ENCODE data around the gene TCP1. TPM values are rescaled to one million over a fixed set of nuclear protein-coding genes. Genes with fewer than 3 reads are reported as not detected.

TCP1 gene
- total and polyA plus RNA-seq, 9 donors, result 83.5 to 237 (median 162) TPM

DNA sequence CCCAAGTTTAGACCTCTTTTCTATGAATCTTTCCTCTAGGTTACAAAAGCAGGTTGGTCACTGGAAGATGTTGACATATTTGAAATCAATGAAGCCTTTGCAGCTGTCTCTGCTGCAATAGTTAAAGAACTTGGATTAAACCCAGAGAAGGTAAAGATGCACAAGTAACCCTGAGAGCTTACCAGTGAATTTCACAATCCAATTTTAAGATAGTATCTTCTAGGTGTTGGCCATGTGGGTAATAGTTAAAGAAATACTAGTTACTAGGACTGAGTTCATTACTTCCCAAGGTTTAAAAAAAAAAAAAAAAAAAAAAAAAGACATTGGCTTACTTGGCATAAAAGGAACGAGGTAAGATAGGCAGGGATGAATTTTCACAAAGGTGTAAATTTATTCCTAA lies 11.3 kb downstream of the TCP1 start:
- Histone ChIP-seq H3K9me3 (no peaks in the 10 kb centered on the region), H3K4me3 (no peak overlapping the region), H3K4me1 (ENCODE audit: insufficient read depth) (peaks cover 1% of the 10 kb centered on the region), H3K36me3 (no peaks in the 10 kb centered on the region), H3K27me3 (no peaks in the 10 kb centered on the region), H3K27ac (no peak overlapping the region)
- intact Hi-C loops (cut with DNase I), result no loop called here
- DNase-seq, result no peak
- 26 to 47% (median 29%) methylated on average over 1 of the region's 1 CpG for WGBS, 3 donors
- TF ChIP-seq EP300 (IDR thresholded peaks at IDR 0.05), result no peak
- TF ChIP-seq, protein P1, sequence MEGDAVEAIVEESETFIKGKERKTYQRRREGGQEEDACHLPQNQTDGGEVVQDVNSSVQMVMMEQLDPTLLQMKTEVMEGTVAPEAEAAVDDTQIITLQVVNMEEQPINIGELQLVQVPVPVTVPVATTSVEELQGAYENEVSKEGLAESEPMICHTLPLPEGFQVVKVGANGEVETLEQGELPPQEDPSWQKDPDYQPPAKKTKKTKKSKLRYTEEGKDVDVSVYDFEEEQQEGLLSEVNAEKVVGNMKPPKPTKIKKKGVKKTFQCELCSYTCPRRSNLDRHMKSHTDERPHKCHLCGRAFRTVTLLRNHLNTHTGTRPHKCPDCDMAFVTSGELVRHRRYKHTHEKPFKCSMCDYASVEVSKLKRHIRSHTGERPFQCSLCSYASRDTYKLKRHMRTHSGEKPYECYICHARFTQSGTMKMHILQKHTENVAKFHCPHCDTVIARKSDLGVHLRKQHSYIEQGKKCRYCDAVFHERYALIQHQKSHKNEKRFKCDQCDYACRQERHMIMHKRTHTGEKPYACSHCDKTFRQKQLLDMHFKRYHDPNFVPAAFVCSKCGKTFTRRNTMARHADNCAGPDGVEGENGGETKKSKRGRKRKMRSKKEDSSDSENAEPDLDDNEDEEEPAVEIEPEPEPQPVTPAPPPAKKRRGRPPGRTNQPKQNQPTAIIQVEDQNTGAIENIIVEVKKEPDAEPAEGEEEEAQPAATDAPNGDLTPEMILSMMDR (IDR thresholded peaks at IDR 0.05), result no peak
- no peak for TF ChIP-seq POLR2A (IDR thresholded peaks at IDR 0.05)

DNA sequence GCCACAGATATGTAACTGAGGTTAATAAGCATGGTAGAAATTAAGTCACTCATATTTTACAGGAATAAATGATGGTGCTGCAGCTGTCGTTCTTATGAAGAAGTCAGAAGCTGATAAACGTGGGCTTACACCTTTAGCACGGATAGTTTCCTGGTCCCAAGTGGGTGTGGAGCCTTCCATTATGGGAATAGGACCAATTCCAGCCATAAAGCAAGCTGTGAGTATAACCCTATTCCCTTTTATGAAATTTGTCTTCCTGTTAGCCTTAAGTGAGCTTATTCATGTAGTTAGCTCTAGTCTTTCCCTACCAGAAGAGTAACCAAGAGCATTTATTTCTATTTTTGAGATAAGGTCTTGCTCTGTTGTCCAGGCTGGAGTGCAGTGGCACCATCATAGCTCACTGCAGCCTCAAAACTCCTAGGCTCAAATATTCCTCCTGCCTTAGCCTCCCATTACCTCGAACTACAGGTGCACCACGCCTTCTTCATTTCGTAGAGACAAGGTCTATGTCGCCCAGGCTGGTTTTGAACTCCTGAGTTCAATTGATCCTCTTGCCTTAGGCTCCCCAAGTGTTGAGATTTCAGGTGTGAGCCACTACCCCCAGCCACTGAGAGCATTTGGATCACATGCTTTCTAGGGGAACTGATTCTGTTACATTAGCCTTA lies 12.0 kb downstream of the TCP1 start:
- H3K4me3 ChIP-seq, result no peak overlapping the region
- WGBS, 3 donors, result 76 to 79% (median 78%) methylated on average over 7 of the region's 7 CpGs
- DNase-seq, result no peak
- no peaks in the 10 kb centered on the region for H3K27me3 ChIP-seq
- H3K27ac ChIP-seq, result no peak overlapping the region
- no peaks in the 10 kb centered on the region for H3K4me1 ChIP-seq (ENCODE audit: insufficient read depth)
- no peaks in the 10 kb centered on the region for H3K36me3 ChIP-seq
- H3K9me3 ChIP-seq, result no peaks in the 10 kb centered on the region
- intact Hi-C loops (cut with DNase I), result no loop called here
- TF ChIP-seq, protein P1 (IDR thresholded peaks at IDR 0.05), result no peak
- TF ChIP-seq EP300 (IDR thresholded peaks at IDR 0.05), result no peak
- TF ChIP-seq POLR2A (IDR thresholded peaks at IDR 0.05), result no peak

DNA sequence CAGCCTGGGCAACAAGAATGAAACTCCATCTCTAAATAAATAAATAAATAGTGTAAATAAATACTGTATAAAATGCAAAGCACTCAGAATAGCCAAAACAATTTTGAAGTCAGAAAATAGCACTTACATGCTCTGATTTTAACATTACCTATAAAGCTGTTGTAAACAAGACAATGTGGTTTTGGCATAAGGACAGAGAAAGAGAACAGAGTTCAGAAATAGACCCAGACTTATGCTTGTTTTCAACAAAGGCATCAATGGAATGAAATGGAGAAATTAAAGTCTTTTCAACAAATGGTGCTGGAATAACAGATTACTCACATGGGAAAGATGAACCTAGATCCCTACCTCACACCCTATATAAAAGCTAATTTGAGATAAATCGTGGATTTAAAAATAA lies 17.2 kb downstream of the TCP1 start:
- Histone ChIP-seq H3K4me3 (no peak overlapping the region), H3K27me3 (no peaks in the 10 kb centered on the region), H3K27ac (no peak overlapping the region), H3K36me3 (no peaks in the 10 kb centered on the region), H3K4me1 (ENCODE audit: insufficient read depth) (no peaks in the 10 kb centered on the region), H3K9me3 (no peaks in the 10 kb centered on the region)
- WGBS, 3 donors, result 51 to 56% (median 51%) methylated on average over 1 of the region's 1 CpG
- TF ChIP-seq EP300 (IDR thresholded peaks at IDR 0.05) (no peak), POLR2A (IDR thresholded peaks at IDR 0.05) (no peak)
- TF ChIP-seq, protein P1 (IDR thresholded peaks at IDR 0.05), result no peak
- no peak for DNase-seq
- intact Hi-C loops (cut with DNase I), result no loop called here

- TF ChIP-seq POLR2A (IDR thresholded peaks at IDR 0.05) (no peak), EP300 (IDR thresholded peaks at IDR 0.05) (no peak)
- TF ChIP-seq, protein P1 (IDR thresholded peaks at IDR 0.05), result no peak
- intact Hi-C loops (cut with DNase I), result no loop called here
- Histone ChIP-seq H3K27ac (no peak overlapping the region), H3K36me3 (no peaks in the 10 kb centered on the region), H3K27me3 (no peaks in the 10 kb centered on the region), H3K9me3 (no peaks in the 10 kb centered on the region), H3K4me1 (ENCODE audit: insufficient read depth) (no peaks in the 10 kb centered on the region), H3K4me3 (no peak overlapping the region)
- DNase-seq, result no peak
Measured at GRCh38 chr6:159769470-159769869, 19.9 kb downstream of the TCP1 start.
